B cell (primary cell): ENCODE results near the gene NXPE3. TPM values are rescaled to one million over a fixed set of nuclear protein-coding genes. Genes with fewer than 3 reads are reported as not detected.

Experiments
- ATAC-seq: fragments of 200-7000 bp; cut with Tn5 transposase; one replicate; pipeline ENCODE4 v1.10.0; 2021; ENCODE audit warnings: low read depth, mild to moderate bottlenecking, moderate number of reproducible peaks, moderate library complexity
- CTCF ChIA-PET: fragments of 350-600 bp; sonication (Branson Sonifier 250); formaldehyde crosslinking; loops from one replicate; lab custom pipeline; 2021; ENCODE audit warnings: antibody characterized with exemption, inconsistent platforms; lab: Charles Lee
- POLR2A ChIA-PET: fragments of 350-600 bp; sonication (Branson Sonifier 250); formaldehyde crosslinking; loops from one replicate; lab custom pipeline; 2021; ENCODE audit warnings: antibody characterized with exemption; lab: Charles Lee
- DNase-seq: peaks from one replicate; pipeline ENCODE4 v3.0.0; 2013
- H2AFZ ChIP-seq: 2 replicates; pipeline ENCODE4 v1.6.1; 2012; ENCODE audit warnings: mild to moderate bottlenecking, low read depth, low read length; ENCODE audit not compliant: insufficient read depth, poor library complexity, severe bottlenecking
- H3K27ac ChIP-seq, 2 donors: 1 replicate in 1 of 2; 2 replicates in 1 of 2; pipeline ENCODE4 v1.5.1; 2012 to 2013; ENCODE audit warnings: low read length in 2 of 2, mild to moderate bottlenecking in 2 of 2, moderate library complexity in 1 of 2
- H3K27me3 ChIP-seq, 4 experiments: fragments of 200-600 bp in 1 of 4; sonication (generic) in 1 of 4; replicated peaks in 1 of 4; 1 replicate in 2 of 4; 2 replicates in 2 of 4; pipeline versions ENCODE4 v1.6.1 to v1.7.0; 2013 to 2016; ENCODE audit warnings: low read length in 3 of 4, mild to moderate bottlenecking in 2 of 4, mixed read lengths in 1 of 4, moderate library complexity in 1 of 4; ENCODE audit not compliant: insufficient read depth in 4 of 4, control insufficient read depth in 3 of 4; ENCODE audit errors: control extremely low read depth in 1 of 4
- H3K36me3 ChIP-seq, 2 experiments: replicated peaks in 1 of 2; 1 replicate in 1 of 2; 2 replicates in 1 of 2; pipeline versions ENCODE4 v1.6.1 to v1.7.1; 2013; ENCODE audit warnings: low read length in 1 of 2; ENCODE audit not compliant: insufficient read depth in 2 of 2, control insufficient read depth in 1 of 2; ENCODE audit errors: control extremely low read depth in 1 of 2, extremely low read depth in 1 of 2
- H3K4me1 ChIP-seq, 2 donors: fragments of 200-600 bp in 1 of 2; sonication (generic) in 1 of 2; 1 replicate in 1 of 2; 2 replicates in 1 of 2; pipeline versions ENCODE4 v1.5.1 to v1.6.1; 2013 to 2017; ENCODE audit warnings: low read length in 2 of 2; ENCODE audit not compliant: control insufficient read depth in 2 of 2, insufficient read depth in 2 of 2
- H3K4me2 ChIP-seq: replicated peaks from 2 replicates; pipeline ENCODE3; 2012; ENCODE audit warnings: mild to moderate bottlenecking, low read depth, low read length; ENCODE audit not compliant: poor library complexity, severe bottlenecking
- H3K4me3 ChIP-seq, 5 experiments: fragments of 200-600 bp in 1 of 5; sonication (generic) in 1 of 5; 1 replicate in 3 of 5; 2 replicates in 2 of 5; pipeline versions ENCODE4 v1.5.1 to v1.7.0; 2011 to 2016; ENCODE audit warnings: low read length in 4 of 5, mild to moderate bottlenecking in 4 of 5, low read depth in 2 of 5, control low read depth in 1 of 5, moderate library complexity in 1 of 5; ENCODE audit not compliant: insufficient read depth in 1 of 5; ENCODE audit errors: control extremely low read depth in 1 of 5, extremely low read depth in 1 of 5
- H3K79me2 ChIP-seq: fragments of 200-600 bp; sonication (generic); one replicate; pipeline ENCODE4 v1.6.0; 2016; ENCODE audit warnings: low read length; ENCODE audit not compliant: control insufficient read depth, insufficient read depth
- H3K9ac ChIP-seq: fragments of 200-600 bp; sonication (generic); 2 replicates; pipeline ENCODE4 v1.6.1; 2017; ENCODE audit warnings: mild to moderate bottlenecking, low read length, moderate library complexity
- H3K9me3 ChIP-seq, 3 donors: one replicate each; pipeline versions ENCODE4 v1.6.1 to v1.7.1; 2013; ENCODE audit warnings: low read length in 2 of 3; ENCODE audit not compliant: control insufficient read depth in 2 of 3, insufficient read depth in 1 of 3; ENCODE audit errors: control extremely low read depth in 1 of 3
- H4K20me1 ChIP-seq: 2 replicates; pipeline ENCODE4 v1.6.0; 2012; ENCODE audit warnings: mild to moderate bottlenecking, low read length; ENCODE audit not compliant: insufficient read depth, control insufficient read depth, poor library complexity, severe bottlenecking
- H3K27ac Mint-ChIP-seq: one replicate; pipeline ENCODE4 v1.8.0; 2021; ENCODE audit warnings: mixed read lengths
- H3K27me3 Mint-ChIP-seq: one replicate; pipeline ENCODE4 v1.8.0; 2021; ENCODE audit warnings: mixed read lengths
- H3K4me1 Mint-ChIP-seq: one replicate; pipeline ENCODE4 v1.8.0; 2021; ENCODE audit warnings: mixed read lengths
- H3K4me3 Mint-ChIP-seq: one replicate; pipeline ENCODE4 v1.8.0; 2021; ENCODE audit warnings: mixed read lengths
- H3K9me3 Mint-ChIP-seq: one replicate; pipeline ENCODE4 v1.8.0; 2022; ENCODE audit warnings: mixed read lengths; ENCODE audit not compliant: insufficient read depth
- CTCF ChIP-seq: fragments of 200-600 bp; IDR thresholded peaks from one replicate; pipeline ENCODE4 v1.8.0; 2022; ENCODE audit warnings: antibody characterized with exemption, mild to moderate bottlenecking
- EZH2 ChIP-seq: IDR thresholded peaks from 2 replicates; pipeline ENCODE4 v1.6.1; 2012; ENCODE audit warnings: borderline replicate concordance, low read depth, mild to moderate bottlenecking, moderate library complexity, low read length; ENCODE audit not compliant: insufficient read depth, poor library complexity, severe bottlenecking
- WGBS: methylation state at CpG from one replicate; pipeline ENCODE4 v1.1.5; 2013; ENCODE audit warnings: missing lambda C conversion rate; ENCODE audit not compliant: insufficient coverage; 5-methylcytosine and 5-hydroxymethylcytosine counted together
- intact Hi-C: fragments of 100-400 bp; cut with micrococcal nuclease; formaldehyde crosslinking; loops from one replicate; pipeline ENCODE4 v1.10.0; 2022
- polyA plus RNA-seq: library from polyadenylated mRNA; depleted of rRNA; stranded (reverse); fragments of >200 nt; gene quantifications from 2 replicates; pipeline ENCODE4 v1.2.3, GENCODE V29; 2012
- total RNA-seq, 2 donors: library from RNA; stranded (reverse); fragments of 120-200 nt in 1 of 2; gene quantifications; 1 replicate in 1 of 2; 2 replicates in 1 of 2; pipeline versions ENCODE4 v1.2.3 to v1.2.4, GENCODE V29; 2013 to 2022

Gene NXPE3
- total and polyA plus RNA-seq, 2 donors (not counting 1 experiment from before 2014, with no cell fraction given) = 15.4 to 19.7 TPM

DNA sequence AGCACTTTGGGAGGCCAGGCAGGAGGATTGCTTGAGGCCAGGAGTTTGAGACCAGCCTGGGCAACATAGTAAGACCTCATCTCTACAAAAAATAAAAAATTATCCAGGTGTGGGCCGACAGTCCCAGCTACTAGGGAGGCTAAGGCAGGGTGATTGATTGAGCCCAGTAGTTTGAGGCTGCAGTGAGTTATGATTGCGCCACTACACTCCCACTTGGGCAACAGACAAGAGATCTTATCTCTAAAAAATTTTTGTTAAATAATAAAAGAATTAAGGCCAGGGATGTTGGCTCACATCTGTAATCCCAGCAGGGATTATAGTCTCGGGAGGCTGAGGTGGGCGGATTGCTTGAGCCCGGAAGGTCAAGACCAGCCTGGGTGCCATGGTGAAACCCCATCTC lies 44.5 kb downstream of the NXPE3 start:
- DNase-seq (no peak), ATAC-seq (no peak)
- intact Hi-C loops = no loop called here
- WGBS = no CpG with 5 or more reads among the region's 5 CpGs
- H3K36me3 ChIP-seq = peaks cover 0 to 8% of the 10 kb centered on the region in 2 experiments
- no peaks in the 10 kb centered on the region for H3K27me3 ChIP-seq
- H3K4me3 ChIP-seq = no peak overlapping the region
- H3K27me3 Mint-ChIP-seq = no peaks in the 10 kb centered on the region
- TF ChIP-seq CTCF (no peak), EZH2 (no peak)
- no peaks in the 10 kb centered on the region for H3K9me3 Mint-ChIP-seq
- no peaks in the 10 kb centered on the region for H4K20me1 ChIP-seq
- H3K27ac ChIP-seq = no peak overlapping the region
- peak overlapping the region; percentile 37 for H3K27ac Mint-ChIP-seq
- peaks cover 37% of the 10 kb centered on the region for H3K4me1 Mint-ChIP-seq
- CTCF ChIA-PET = interaction anchor here (1.1 to 4.4 kb wide), 3 partner anchors 13 to 402 kb away, joined by 3 to 58 read pairs (median 11); partner anchors contain the start of gene NFKBIZ
- H3K9me3 ChIP-seq = peaks cover 0 to 5% (median 0%) of the 10 kb centered on the region in 3 donors
- no peak overlapping the region for H3K4me3 Mint-ChIP-seq
- H3K4me2 ChIP-seq = no peak overlapping the region
- H3K79me2 ChIP-seq = peaks cover 3% of the 10 kb centered on the region
- H2AFZ ChIP-seq = no peak overlapping the region
- no peak overlapping the region for H3K9ac ChIP-seq
- POLR2A ChIA-PET = no interaction called here
- H3K4me1 ChIP-seq = peaks cover 28 to 32% of the 10 kb centered on the region in 2 donors

DNA sequence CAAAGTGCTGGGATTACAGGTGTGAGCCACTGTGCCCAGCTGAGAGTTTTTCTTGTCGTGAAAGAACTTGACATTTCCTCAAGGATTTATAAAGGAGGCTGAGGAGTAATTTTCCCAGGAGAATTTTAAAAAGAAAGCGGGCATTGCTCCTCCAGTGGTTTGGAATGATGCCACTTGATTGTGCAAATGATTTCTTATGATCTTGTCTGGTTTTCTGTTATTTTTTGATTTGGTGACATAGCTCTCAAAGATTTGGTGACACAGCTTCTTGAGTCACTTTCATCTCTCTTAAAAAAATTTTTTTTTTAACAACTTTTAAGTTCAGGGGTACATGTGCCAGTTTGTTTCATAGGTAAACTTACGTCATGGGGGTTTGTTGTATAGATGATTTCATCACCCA lies 45.7 kb downstream of the NXPE3 start:
- H3K4me3 Mint-ChIP-seq = no peak overlapping the region
- Histone ChIP-seq H3K27ac (peak overlapping the region in 1 of 2 donors; percentile 50), H3K36me3 (peaks cover 0 to 8% of the 10 kb centered on the region in 2 experiments), H3K27me3 (no peaks in the 10 kb centered on the region), H3K4me1 (peaks cover 32 to 36% of the 10 kb centered on the region in 2 donors), H2AFZ (no peak overlapping the region), H3K9me3 (peaks cover 0 to 5% (median 0%) of the 10 kb centered on the region in 3 donors), H4K20me1 (no peaks in the 10 kb centered on the region), H3K4me2 (no peak overlapping the region), H3K9ac (no peak overlapping the region), H3K79me2 (peaks cover 7% of the 10 kb centered on the region), H3K4me3 (no peak overlapping the region)
- H3K27me3 Mint-ChIP-seq = no peaks in the 10 kb centered on the region
- DNase-seq (no peak), ATAC-seq (no peak)
- H3K9me3 Mint-ChIP-seq = no peaks in the 10 kb centered on the region
- H3K27ac Mint-ChIP-seq = peak overlapping the region; percentile 71
- intact Hi-C loops = loop anchor here (5.0 kb wide), 1 partner anchor 38 kb away; no protein-coding TSS in a partner anchor
- ChIA-PET CTCF (interaction anchor here (0.9 to 4.4 kb wide), 5 partner anchors 14 to 400 kb away, joined by 3 to 58 read pairs (median 3); partner anchors contain the start of gene NFKBIZ), POLR2A (interaction anchor here (1.1 kb wide), 1 partner anchor 25 kb away, joined by 4 read pairs; no protein-coding TSS in a partner anchor)
- TF ChIP-seq CTCF (no peak), EZH2 (no peak)
- 95% methylated on average over 2 of the region's 3 CpGs for WGBS
- H3K4me1 Mint-ChIP-seq = peaks cover 41% of the 10 kb centered on the region
